Tibial artery (tissue), 4 donors: Measurements from ENCODE around the gene ZFAND3.
"Not testable (repeated sequence)": the region's sequence is repeated elsewhere in the genome, so short reads cannot be mapped to it uniquely, and the experiment has no call there.

Experiments used
- DNase-seq, 2 donors: peaks; one replicate each; pipeline ENCODE4 v3.0.0-alpha.2; 2019
- H3K27ac ChIP-seq, 2 donors: fragments of 200-600 bp; sonication (generic) in 1 of 2; 1 replicate in 1 of 2; 2 replicates in 1 of 2; pipeline ENCODE4 v1.5.1; 2018 to 2019; ENCODE audit warnings: mild to moderate bottlenecking in 1 of 2
- H3K27me3 ChIP-seq, 2 donors: fragments of 200-600 bp; sonication (generic) in 1 of 2; one replicate each; pipeline versions ENCODE4 v1.5.1 to v1.6.0; 2016 to 2019
- H3K36me3 ChIP-seq, 3 donors: fragments of 200-600 bp; sonication (generic) in 2 of 3; one replicate each; pipeline ENCODE4 v1.5.1; 2016 to 2019; ENCODE audit warnings: mild to moderate bottlenecking in 2 of 3
- H3K4me1 ChIP-seq, 4 donors: fragments of 200-600 bp; sonication (generic) in 2 of 4; 1 replicate in 3 of 4; 2 replicates in 1 of 4; pipeline ENCODE4 v1.5.1; 2016 to 2019
- H3K4me3 ChIP-seq, 2 donors: fragments of 200-600 bp; sonication (generic) in 1 of 2; 1 replicate in 1 of 2; 2 replicates in 1 of 2; pipeline ENCODE4 v1.5.1; 2018 to 2019; ENCODE audit warnings: mild to moderate bottlenecking in 2 of 2
- H3K9me3 ChIP-seq, 3 donors: fragments of 200-600 bp; sonication (generic) in 1 of 3; one replicate each; pipeline ENCODE4 v1.5.1; 2016 to 2019
- CTCF ChIP-seq, 2 experiments: fragments of 200-600 bp in 1 of 2; fragments of 450-650 bp in 1 of 2; IDR thresholded peaks; one replicate each; pipeline ENCODE4 v1.5.1; 2017 to 2019; ENCODE audit warnings: antibody characterized with exemption in 2 of 2, mild to moderate bottlenecking in 1 of 2, moderate library complexity in 1 of 2
- intact Hi-C: fragments of 100-400 bp; cut with DNase I; formaldehyde crosslinking; loops from one replicate; pipeline ENCODE4 v1.15.0; 2023; ENCODE audit warnings: low total_unique reads

ZFAND3 gene

GRCh38 chr6:37943436-37944058, 124.0 kb downstream of the ZFAND3 start:
- H3K4me1 ChIP-seq = peaks cover 0 to 30% (median 2%) of the 10 kb centered on the region in 4 donors

GRCh38 chr6:37946057-37946456, 126.5 kb downstream of the ZFAND3 start:
- H3K4me1 ChIP-seq = peaks cover 0 to 9% (median 0%) of the 10 kb centered on the region in 4 donors
- H3K36me3 ChIP-seq = no peaks in the 10 kb centered on the region
- no peak overlapping the region for H3K4me3 ChIP-seq
- no peaks in the 10 kb centered on the region for H3K9me3 ChIP-seq
- TF ChIP-seq CTCF (IDR thresholded peaks at IDR 0.05) = no peak
- no peaks in the 10 kb centered on the region for H3K27me3 ChIP-seq
- H3K27ac ChIP-seq = no peak overlapping the region
- intact Hi-C loops = no loop called here
- no peak for DNase-seq

More at GRCh38 chr6:37943436-37944058, 124.0 kb downstream of the ZFAND3 start:
- Histone ChIP-seq H3K9me3 (no peaks in the 10 kb centered on the region), H3K27me3 (no peaks in the 10 kb centered on the region), H3K27ac (no peak overlapping the region), H3K4me3 (no peak overlapping the region), H3K36me3 (no peaks in the 10 kb centered on the region)
- no peak for TF ChIP-seq CTCF (IDR thresholded peaks at IDR 0.05)
- intact Hi-C loops = no loop called here
- no peak for DNase-seq

GRCh38 chr6:37947468-37947867, 127.9 kb downstream of the ZFAND3 start:
- H3K4me3 ChIP-seq = no peak overlapping the region
- TF ChIP-seq CTCF (IDR thresholded peaks at IDR 0.05) = no peak
- no peaks in the 10 kb centered on the region for H3K27me3 ChIP-seq
- no peak overlapping the region for H3K27ac ChIP-seq
- peaks cover 0 to 11% (median 0%) of the 10 kb centered on the region in 4 donors for H3K4me1 ChIP-seq
- no peaks in the 10 kb centered on the region for H3K36me3 ChIP-seq
- intact Hi-C loops = no loop called here
- no peak for DNase-seq
- no peaks in the 10 kb centered on the region for H3K9me3 ChIP-seq

- not testable (repeated sequence) for H3K27ac ChIP-seq
Observed at GRCh38 chr6:37948584-37948983, 129.1 kb downstream of the ZFAND3 start.

GRCh38 chr6:37952027-37952426, 132.5 kb downstream of the ZFAND3 start:
- H3K4me3 ChIP-seq = no peak overlapping the region
- H3K36me3 ChIP-seq = no peaks in the 10 kb centered on the region
- peaks cover 0 to 29% (median 8%) of the 10 kb centered on the region in 4 donors for H3K4me1 ChIP-seq
- TF ChIP-seq CTCF (IDR thresholded peaks at IDR 0.05) = no peak
- no peaks in the 10 kb centered on the region for H3K9me3 ChIP-seq
- intact Hi-C loops = no loop called here
- no peaks in the 10 kb centered on the region for H3K27me3 ChIP-seq
- no peak for DNase-seq
- H3K27ac ChIP-seq = no peak overlapping the region

More at GRCh38 chr6:37948584-37948983, 129.1 kb downstream of the ZFAND3 start:
- H3K9me3 ChIP-seq, intact Hi-C loops, DNase-seq, H3K36me3 ChIP-seq, H3K4me1 ChIP-seq, H3K4me3 ChIP-seq, H3K27me3 ChIP-seq: not testable (repeated sequence)

- no peak for TF ChIP-seq CTCF (IDR thresholded peaks at IDR 0.05)
- H3K9me3 ChIP-seq = no peaks in the 10 kb centered on the region
- H3K4me3 ChIP-seq = no peak overlapping the region
- no peaks in the 10 kb centered on the region for H3K27me3 ChIP-seq
- no peaks in the 10 kb centered on the region for H3K36me3 ChIP-seq
- intact Hi-C loops = no loop called here
- DNase-seq = no peak
- no peak overlapping the region for H3K27ac ChIP-seq
- peaks cover 0 to 35% (median 13%) of the 10 kb centered on the region in 4 donors for H3K4me1 ChIP-seq
Observed at GRCh38 chr6:37954791-37955190, 135.3 kb downstream of the ZFAND3 start.
